Esophagus muscularis mucosa (tissue), 4 donors: ENCODE measurements around the gene FYCO1.

Source experiments
- CTCF ChIP-seq, 3 experiments: fragments of 200-600 bp in 2 of 3; fragments of 450-650 bp in 1 of 3; sonication (generic) in 2 of 3; IDR thresholded peaks; one replicate each; pipeline ENCODE4 v1.5.1; 2017 to 2019; ENCODE audit warnings: antibody characterized with exemption in 3 of 3, mild to moderate bottlenecking in 2 of 3, moderate library complexity in 1 of 3
- EP300 ChIP-seq: sonication (generic); formaldehyde crosslinking; IDR thresholded peaks from one replicate; pipeline ENCODE4 v1.6.1; 2017; ENCODE audit warnings: antibody characterized with exemption
- POLR2A ChIP-seq: fragments of 450-650 bp; IDR thresholded peaks from one replicate; pipeline ENCODE4 v1.6.1; 2017; ENCODE audit warnings: antibody characterized with exemption, moderate library complexity, mild to moderate bottlenecking, low read depth
- POLR2AphosphoS5 ChIP-seq, 2 donors: sonication (generic); formaldehyde crosslinking; IDR thresholded peaks; one replicate each; pipeline ENCODE4 v1.6.1; 2017; ENCODE audit warnings: antibody characterized with exemption in 2 of 2

- TF ChIP-seq CTCF (IDR thresholded peaks at IDR 0.05) (no peak), POLR2A (no peak), EP300 (no peak), POLR2AphosphoS5 (IDR thresholded peaks at IDR 0.05) (no peak)
Observed at GRCh38 chr3:45981346-45982074, 14.1 kb downstream of the FYCO1 start.
